ENCODE data around the gene PIGV. TPM values are rescaled to one million over a fixed set of nuclear protein-coding genes. Genes with fewer than 3 reads are reported as not detected.

PIGV gene
- total and polyA plus RNA-seq, 4 donors, result 6.8 to 10.9 (median 8.6) TPM

DNA sequence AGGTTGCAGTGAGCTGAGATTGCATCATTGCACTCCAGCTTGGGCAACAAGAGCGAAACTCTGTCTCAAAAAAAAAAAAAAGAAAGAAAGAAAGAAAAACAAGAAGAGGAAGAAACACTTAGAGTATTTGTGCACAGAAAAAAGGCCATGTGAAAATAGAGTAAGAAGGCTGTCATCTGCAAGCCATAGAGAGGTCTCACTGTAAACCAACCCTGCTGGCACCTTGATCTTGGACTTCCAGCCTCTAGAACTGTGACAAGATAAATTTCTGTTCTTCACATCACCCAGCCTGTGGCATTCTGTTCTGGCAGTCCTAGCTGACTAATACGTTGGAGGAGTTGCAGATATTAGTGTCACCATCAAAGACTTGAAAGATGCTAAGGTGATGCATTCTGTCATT is 26.6 kb downstream of the PIGV start:
- intact Hi-C loops (cut with DNase I), result loop anchor here (5.0 to 10.0 kb wide), 2 partner anchors 60 to 63 kb away; no protein-coding TSS in a partner anchor
- no peaks in the 10 kb centered on the region for H3K9me3 ChIP-seq (ENCODE audit: control insufficient read depth, low read length)
- no peaks in the 10 kb centered on the region for H3K27me3 ChIP-seq (ENCODE audit: control insufficient read depth in 1 of 2, insufficient read depth in 2 of 2, low read length in 1 of 2)
- WGBS, 2 donors, result 89 to 91% methylated on average over 2 of the region's 2 CpGs
- H3K36me3 ChIP-seq (ENCODE audit: control insufficient read depth in 1 of 2, insufficient read depth in 2 of 2, low read length in 1 of 2), result no peaks in the 10 kb centered on the region
- no peaks in the 10 kb centered on the region for H3K4me1 ChIP-seq (ENCODE audit: control insufficient read depth in 1 of 2, insufficient read depth in 2 of 2, low read length in 2 of 2)
- ATAC-seq (ENCODE audit: low FRiP score) (no peak), DNase-seq (no peak)
- no peak overlapping the region for H3K4me3 ChIP-seq (ENCODE audit: low read length in 2 of 2)
- H3K27ac ChIP-seq (ENCODE audit: low read depth in 1 of 2, low read length in 2 of 2), result no peak overlapping the region

DNA sequence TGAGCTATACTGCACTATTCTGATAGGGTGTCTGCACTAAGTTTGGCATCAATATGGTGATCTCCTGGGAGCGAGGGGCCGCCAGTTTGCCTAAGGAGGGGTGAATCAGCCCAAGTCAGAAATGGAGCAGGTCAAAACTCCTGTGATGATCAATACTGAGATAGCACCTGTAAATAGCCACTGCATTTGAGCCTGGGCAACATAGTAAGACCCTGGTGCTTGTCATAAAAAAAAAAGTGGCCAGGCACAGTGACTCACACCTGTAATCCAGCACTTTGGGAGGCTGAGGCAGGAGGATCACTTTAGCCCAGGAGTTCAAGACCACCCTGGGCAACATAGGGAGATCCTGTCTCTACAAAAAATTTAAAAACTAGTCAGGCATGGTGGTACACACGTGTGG is 27.1 kb downstream of the PIGV start:
- no peaks in the 10 kb centered on the region for H3K4me1 ChIP-seq (ENCODE audit: control insufficient read depth in 1 of 2, insufficient read depth in 2 of 2, low read length in 2 of 2)
- ATAC-seq (ENCODE audit: low FRiP score) (no peak), DNase-seq (no peak)
- H3K27me3 ChIP-seq (ENCODE audit: control insufficient read depth in 1 of 2, insufficient read depth in 2 of 2, low read length in 1 of 2), result no peaks in the 10 kb centered on the region
- no peak overlapping the region for H3K4me3 ChIP-seq (ENCODE audit: low read length in 2 of 2)
- H3K36me3 ChIP-seq (ENCODE audit: control insufficient read depth in 1 of 2, insufficient read depth in 2 of 2, low read length in 1 of 2), result no peaks in the 10 kb centered on the region
- intact Hi-C loops (cut with DNase I), result loop anchor here (5.0 to 10.0 kb wide), 2 partner anchors 60 to 62 kb away; no protein-coding TSS in a partner anchor
- 87 to 92% methylated on average over 3 of the region's 3 CpGs for WGBS, 2 donors
- no peaks in the 10 kb centered on the region for H3K9me3 ChIP-seq (ENCODE audit: control insufficient read depth, low read length)
- H3K27ac ChIP-seq (ENCODE audit: low read depth in 1 of 2, low read length in 2 of 2), result no peak overlapping the region

DNA sequence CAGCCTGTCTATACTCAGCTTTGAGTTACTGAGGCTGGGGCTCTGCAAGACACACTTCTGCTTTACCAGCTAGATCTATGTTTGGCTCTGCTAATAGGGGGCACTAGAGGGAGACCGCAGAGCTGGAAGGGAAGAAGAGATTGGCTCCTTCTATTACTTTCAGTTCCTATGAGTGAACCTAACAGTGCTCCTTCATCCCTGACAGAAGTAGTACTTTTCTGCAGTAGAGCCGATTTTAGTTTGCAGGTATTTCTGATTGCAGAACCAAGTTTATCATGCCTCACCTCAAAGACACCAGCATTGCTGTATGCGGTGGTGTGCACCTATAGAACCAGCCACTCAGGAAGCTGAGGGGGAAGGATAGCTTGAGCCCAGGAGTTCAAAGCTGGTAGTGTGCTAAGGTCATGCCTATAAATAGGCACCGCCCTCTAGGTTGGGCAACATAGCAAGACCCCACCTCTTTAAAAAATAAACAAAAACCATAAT is 33.1 kb downstream of the PIGV start:
- no peaks in the 10 kb centered on the region for H3K27me3 ChIP-seq (ENCODE audit: control insufficient read depth in 1 of 2, insufficient read depth in 2 of 2, low read length in 1 of 2)
- no peak for ATAC-seq (ENCODE audit: low FRiP score)
- WGBS, 2 donors, result 77% methylated on average over 4 of the region's 4 CpGs
- intact Hi-C loops (cut with DNase I), result no loop called here
- H3K9me3 ChIP-seq (ENCODE audit: control insufficient read depth, low read length), result no peaks in the 10 kb centered on the region
- no peaks in the 10 kb centered on the region for H3K4me1 ChIP-seq (ENCODE audit: control insufficient read depth in 1 of 2, insufficient read depth in 2 of 2, low read length in 2 of 2)
- no peaks in the 10 kb centered on the region for H3K36me3 ChIP-seq (ENCODE audit: control insufficient read depth in 1 of 2, insufficient read depth in 2 of 2, low read length in 1 of 2)
- H3K27ac ChIP-seq (ENCODE audit: low read depth in 1 of 2, low read length in 2 of 2), result no peak overlapping the region
- no peak for DNase-seq
- no peak overlapping the region for H3K4me3 ChIP-seq (ENCODE audit: low read length in 2 of 2)

DNA sequence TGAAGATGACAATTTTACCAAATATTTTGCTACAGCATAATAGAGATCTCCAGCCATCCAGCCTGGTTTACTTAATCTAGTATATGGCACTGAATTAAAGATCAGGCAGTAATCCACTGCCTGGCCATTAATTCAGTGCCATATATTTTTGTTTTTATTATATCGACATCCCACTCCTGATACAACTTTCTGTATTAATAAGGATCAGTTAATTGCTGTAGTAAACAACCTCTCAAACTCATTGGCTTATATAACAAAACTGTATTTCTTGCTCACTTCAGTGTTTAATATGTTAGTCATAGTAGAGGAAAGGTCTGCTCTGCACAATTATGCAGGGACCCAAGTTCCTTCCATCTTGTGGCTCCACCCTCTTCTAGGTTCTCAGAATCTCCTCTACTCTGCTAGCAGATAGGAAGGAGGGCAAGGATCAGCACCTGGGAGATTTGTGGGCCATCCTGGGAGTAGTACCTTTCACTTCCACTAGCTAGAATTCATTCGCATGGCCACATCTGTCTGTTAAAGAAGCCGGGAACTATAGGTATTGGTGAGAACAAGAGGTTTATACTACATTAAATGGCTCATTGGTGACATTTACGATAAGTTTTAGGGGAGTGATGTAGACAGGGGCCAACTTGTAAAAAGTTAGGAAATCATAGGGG is 35.1 kb downstream of the PIGV start:
- Histone ChIP-seq H3K4me1 (ENCODE audit: control insufficient read depth in 1 of 2, insufficient read depth in 2 of 2, low read length in 2 of 2) (no peaks in the 10 kb centered on the region), H3K36me3 (ENCODE audit: control insufficient read depth in 1 of 2, insufficient read depth in 2 of 2, low read length in 1 of 2) (no peaks in the 10 kb centered on the region), H3K4me3 (ENCODE audit: low read length in 2 of 2) (no peak overlapping the region), H3K9me3 (ENCODE audit: control insufficient read depth, low read length) (no peaks in the 10 kb centered on the region), H3K27ac (ENCODE audit: low read depth in 1 of 2, low read length in 2 of 2) (no peak overlapping the region), H3K27me3 (ENCODE audit: control insufficient read depth in 1 of 2, insufficient read depth in 2 of 2, low read length in 1 of 2) (no peaks in the 10 kb centered on the region)
- DNase-seq (no peak), ATAC-seq (ENCODE audit: low FRiP score) (no peak)
- WGBS, 2 donors, result 95 to 96% methylated on average over 4 of the region's 4 CpGs
- intact Hi-C loops (cut with DNase I), result no loop called here

DNA sequence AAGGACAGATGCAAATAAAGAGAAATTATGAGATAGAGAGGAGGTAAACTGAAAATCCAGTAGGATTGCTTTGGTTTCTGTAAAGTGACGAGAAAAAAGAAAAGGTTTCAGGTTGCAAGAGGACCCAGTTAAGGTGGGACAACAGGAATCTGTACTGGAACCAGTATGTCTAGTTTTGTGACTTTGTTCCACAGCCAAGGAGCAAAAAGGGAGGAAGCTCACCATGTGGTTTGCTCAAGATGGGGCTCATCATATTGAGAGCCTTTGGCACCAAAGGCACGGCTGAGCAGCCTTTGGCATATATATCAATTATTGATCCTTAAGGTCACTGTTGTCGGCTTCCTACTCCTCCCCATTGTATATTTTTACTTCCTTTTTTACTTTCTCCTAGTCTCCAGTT is 37.0 kb downstream of the PIGV start:
- H3K36me3 ChIP-seq (ENCODE audit: control insufficient read depth in 1 of 2, insufficient read depth in 2 of 2, low read length in 1 of 2), result no peaks in the 10 kb centered on the region
- 93 to 96% methylated on average over 3 of the region's 3 CpGs for WGBS, 2 donors
- intact Hi-C loops (cut with DNase I), result no loop called here
- DNase-seq (no peak), ATAC-seq (ENCODE audit: low FRiP score) (no peak)
- H3K9me3 ChIP-seq (ENCODE audit: control insufficient read depth, low read length), result no peaks in the 10 kb centered on the region
- no peak overlapping the region for H3K4me3 ChIP-seq (ENCODE audit: low read length in 2 of 2)
- H3K4me1 ChIP-seq (ENCODE audit: control insufficient read depth in 1 of 2, insufficient read depth in 2 of 2, low read length in 2 of 2), result no peaks in the 10 kb centered on the region
- H3K27me3 ChIP-seq (ENCODE audit: control insufficient read depth in 1 of 2, insufficient read depth in 2 of 2, low read length in 1 of 2), result no peaks in the 10 kb centered on the region
- no peak overlapping the region for H3K27ac ChIP-seq (ENCODE audit: low read depth in 1 of 2, low read length in 2 of 2)

DNA sequence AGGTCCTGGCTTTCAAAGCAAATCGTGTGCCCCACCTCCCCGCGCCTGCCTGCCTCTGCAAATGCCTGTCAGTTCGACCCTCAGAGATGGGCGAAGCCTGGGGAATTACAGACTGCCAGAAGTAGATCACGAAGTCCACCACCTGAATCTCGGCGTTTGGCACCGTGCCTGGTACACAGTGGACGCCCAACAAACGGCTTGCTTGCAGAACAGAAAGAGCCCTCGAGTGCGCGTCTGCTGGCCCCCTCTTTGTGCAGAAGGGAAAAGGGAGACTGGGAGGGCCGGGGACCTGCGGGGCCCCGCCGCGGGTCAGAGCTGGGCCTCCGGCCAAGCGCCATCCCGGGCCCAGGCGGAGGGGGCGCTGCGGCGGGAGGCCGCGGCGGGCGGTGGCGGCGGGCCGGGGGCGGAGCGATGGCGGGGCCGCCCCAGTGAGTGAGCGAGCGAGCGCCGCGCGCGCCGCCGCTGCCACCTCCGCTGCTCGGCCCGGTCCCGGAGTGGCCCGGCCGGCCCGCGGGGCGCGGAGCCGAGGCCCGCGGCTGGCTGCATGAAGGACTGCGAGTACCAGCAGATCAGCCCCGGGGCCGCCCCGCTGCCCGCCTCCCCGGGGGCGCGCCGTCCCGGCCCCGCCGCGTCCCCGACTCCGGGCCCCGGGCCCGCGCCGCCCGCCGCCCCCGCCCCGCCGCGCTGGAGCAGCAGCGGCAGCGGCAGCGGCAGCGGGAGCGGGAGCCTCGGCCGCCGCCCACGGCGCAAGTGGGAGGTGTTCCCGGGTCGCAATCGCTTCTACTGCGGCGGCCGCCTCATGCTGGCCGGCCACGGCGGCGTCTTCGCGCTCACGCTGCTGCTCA is 38.7 kb downstream of the PIGV start, which contains the start of gene ZDHHC18:
Gene ZDHHC18 (plus strand): TSS at position 428 of the 845 bp plus-strand sequence. CDS start 117 bp downstream, at position 545.
- Histone ChIP-seq H3K4me3 (ENCODE audit: low read length in 2 of 2) (peak within 1 kb of the TSS; percentile 89 to 95), H3K4me1 (ENCODE audit: control insufficient read depth in 1 of 2, insufficient read depth in 2 of 2, low read length in 2 of 2) (no peaks in the 10 kb centered on the region), H3K27ac (ENCODE audit: low read depth in 1 of 2, low read length in 2 of 2) (peak within 1 kb of the TSS in 1 of 2 donors; percentile 58), H3K27me3 (ENCODE audit: control insufficient read depth in 1 of 2, insufficient read depth in 2 of 2, low read length in 1 of 2) (no peaks in the 10 kb centered on the region), H3K36me3 (ENCODE audit: control insufficient read depth in 1 of 2, insufficient read depth in 2 of 2, low read length in 1 of 2) (no peaks in the 10 kb centered on the region), H3K9me3 (ENCODE audit: control insufficient read depth, low read length) (no peaks in the 10 kb centered on the region)
- intact Hi-C loops (cut with DNase I), result no loop called here
- WGBS, 2 donors, result 0 to 1% methylated on average over 30 to 107 of the region's 107 CpGs
- DNase-seq (peak; percentile 75 to 91), ATAC-seq (ENCODE audit: low FRiP score) (peak; percentile 93)

DNA sequence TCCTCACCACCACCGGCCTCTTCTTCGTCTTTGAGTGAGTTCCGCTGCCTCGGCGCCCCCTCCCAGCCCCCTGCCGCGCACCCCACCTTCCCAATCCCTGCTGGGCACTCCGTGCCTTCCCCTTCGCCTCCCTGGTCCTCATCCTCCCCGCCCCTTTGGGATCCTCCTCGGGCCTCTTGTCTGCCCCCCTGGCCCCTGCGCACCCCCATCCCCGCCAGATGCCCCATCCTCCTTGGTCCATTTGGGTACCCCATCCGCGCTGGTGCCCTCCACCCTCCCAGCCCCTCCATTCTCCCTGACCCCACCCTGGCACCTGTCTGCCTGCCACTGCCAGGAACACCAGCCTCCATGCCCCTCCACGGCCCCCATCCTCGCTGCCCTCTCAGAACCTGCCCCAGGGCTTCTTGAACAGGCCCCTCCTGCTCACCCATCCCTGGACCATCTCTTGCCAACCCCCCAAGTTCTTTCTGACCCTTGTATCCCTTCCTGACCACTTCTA is 39.4 kb downstream of the PIGV start:
- Histone ChIP-seq H3K4me1 (ENCODE audit: control insufficient read depth in 1 of 2, insufficient read depth in 2 of 2, low read length in 2 of 2) (no peaks in the 10 kb centered on the region), H3K27me3 (ENCODE audit: control insufficient read depth in 1 of 2, insufficient read depth in 2 of 2, low read length in 1 of 2) (no peaks in the 10 kb centered on the region), H3K9me3 (ENCODE audit: control insufficient read depth, low read length) (no peaks in the 10 kb centered on the region), H3K27ac (ENCODE audit: low read depth in 1 of 2, low read length in 2 of 2) (peak overlapping the region in 1 of 2 donors; percentile 22), H3K36me3 (ENCODE audit: control insufficient read depth in 1 of 2, insufficient read depth in 2 of 2, low read length in 1 of 2) (no peaks in the 10 kb centered on the region), H3K4me3 (ENCODE audit: low read length in 2 of 2) (peak overlapping the region; percentile 89 to 94)
- ATAC-seq (ENCODE audit: low FRiP score) (peak; percentile 10), DNase-seq (no peak)
- intact Hi-C loops (cut with DNase I), result no loop called here
- WGBS, 2 donors, result 1 to 2% methylated on average over 16 to 17 of the region's 17 CpGs

DNA sequence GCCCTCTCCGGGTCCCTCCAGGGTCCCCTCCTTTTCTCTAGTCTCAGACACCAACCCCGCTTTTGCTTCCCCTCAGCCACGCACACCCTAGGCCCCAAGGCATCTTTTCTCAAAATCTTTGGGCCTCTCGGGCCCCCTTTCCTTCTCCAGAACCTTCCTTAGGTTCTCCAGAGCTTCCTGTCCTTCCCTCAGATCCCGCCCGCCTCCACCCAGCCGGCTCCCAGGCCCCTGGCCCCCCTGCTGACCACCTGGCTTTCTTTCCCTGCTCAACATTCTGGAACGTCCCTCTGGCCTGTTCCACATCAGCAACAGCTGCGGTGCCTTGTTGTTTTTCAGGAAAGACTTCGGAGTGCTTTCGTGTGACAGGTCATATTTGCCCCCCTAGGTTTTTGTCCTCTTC is 39.9 kb downstream of the PIGV start:
- Histone ChIP-seq H3K27ac (ENCODE audit: low read depth in 1 of 2, low read length in 2 of 2) (no peak overlapping the region), H3K36me3 (ENCODE audit: control insufficient read depth in 1 of 2, insufficient read depth in 2 of 2, low read length in 1 of 2) (peaks cover 0 to 2% of the 10 kb centered on the region in 2 donors), H3K4me3 (ENCODE audit: low read length in 2 of 2) (peak overlapping the region; percentile 89 to 94), H3K9me3 (ENCODE audit: control insufficient read depth, low read length) (no peaks in the 10 kb centered on the region), H3K27me3 (ENCODE audit: control insufficient read depth in 1 of 2, insufficient read depth in 2 of 2, low read length in 1 of 2) (no peaks in the 10 kb centered on the region), H3K4me1 (ENCODE audit: control insufficient read depth in 1 of 2, insufficient read depth in 2 of 2, low read length in 2 of 2) (no peaks in the 10 kb centered on the region)
- no peak for DNase-seq
- peak; percentile 3 for ATAC-seq (ENCODE audit: low FRiP score)
- 16% methylated on average over 11 of the region's 11 CpGs for WGBS, 2 donors
- intact Hi-C loops (cut with DNase I), result no loop called here
